Putamen (tissue), 1 donor: ENCODE measurements around the gene HIVEP1.
"Not testable (repeated sequence)": the region's sequence is repeated elsewhere in the genome, so short reads cannot be mapped to it uniquely, and the experiment has no call there.

Experiments
- DNase-seq: peaks from one replicate; pipeline ENCODE4 v3.0.0-alpha.2; 2016; ENCODE audit warnings: low spot score

The HIVEP1 gene

GRCh38 chr6:12160326-12160725 lies 148.2 kb downstream of the HIVEP1 start:
- DNase-seq = no peak

- no peak for DNase-seq
These were observed 150.1 kb downstream of the HIVEP1 start for GRCh38 chr6:12162213-12162612.

- DNase-seq = no peak
These were observed 151.0 kb downstream of the HIVEP1 start for GRCh38 chr6:12163149-12163548.

- DNase-seq = no peak
These were observed 151.8 kb downstream of the HIVEP1 start for GRCh38 chr6:12163744-12164507.

- no peak for DNase-seq
These were observed 152.3 kb downstream of the HIVEP1 start for GRCh38 chr6:12164508-12164770.

- no peak for DNase-seq
These were observed 153.2 kb downstream of the HIVEP1 start for GRCh38 chr6:12165297-12165696.

- DNase-seq = no peak
These were observed 153.7 kb downstream of the HIVEP1 start for GRCh38 chr6:12165722-12166280.

- no peak for DNase-seq
These were observed 157.3 kb downstream of the HIVEP1 start for GRCh38 chr6:12169377-12169776.

GRCh38 chr6:12170351-12171092 lies 158.4 kb downstream of the HIVEP1 start:
- DNase-seq = no peak

- DNase-seq = no peak
These were observed 159.6 kb downstream of the HIVEP1 start for GRCh38 chr6:12171717-12172116.

- no peak for DNase-seq
These were observed 160.5 kb downstream of the HIVEP1 start for GRCh38 chr6:12172572-12172971.

- no peak for DNase-seq
These were observed 161.1 kb downstream of the HIVEP1 start for GRCh38 chr6:12173181-12173580.

- DNase-seq = no peak
These were observed 161.5 kb downstream of the HIVEP1 start for GRCh38 chr6:12173661-12174060.

GRCh38 chr6:12174878-12175277 lies 162.8 kb downstream of the HIVEP1 start:
- no peak for DNase-seq

GRCh38 chr6:12175626-12176025 lies 163.5 kb downstream of the HIVEP1 start:
- DNase-seq = no peak

- DNase-seq = not testable (repeated sequence)
These were observed 164.7 kb downstream of the HIVEP1 start for GRCh38 chr6:12176782-12177181.

- DNase-seq = no peak
These were observed 166.4 kb downstream of the HIVEP1 start for GRCh38 chr6:12178521-12178920.

- DNase-seq = no peak
These were observed 169.4 kb downstream of the HIVEP1 start for GRCh38 chr6:12181481-12181880.

GRCh38 chr6:12182676-12183075 lies 170.6 kb downstream of the HIVEP1 start:
- no peak for DNase-seq

GRCh38 chr6:12185081-12185673 lies 173.1 kb downstream of the HIVEP1 start:
- DNase-seq = no peak

- DNase-seq = no peak
These were observed 174.4 kb downstream of the HIVEP1 start for GRCh38 chr6:12186528-12186927.

GRCh38 chr6:12189150-12189549 lies 177.0 kb downstream of the HIVEP1 start:
- DNase-seq = no peak

- no peak for DNase-seq
These were observed 177.5 kb downstream of the HIVEP1 start for GRCh38 chr6:12189661-12190060.
